Parathyroid adenoma (tissue), 2 donors: Measurements from ENCODE around the gene SLC26A1.

Experiments used
- H2AFZ ChIP-seq: fragments of 300-600 bp; sonication (generic); one replicate; pipeline ENCODE4 v1.7.0; 2017; ENCODE audit warnings: antibody characterized with exemption, mild to moderate bottlenecking
- H3K27ac ChIP-seq: fragments of 300-600 bp; sonication (generic); one replicate; pipeline ENCODE4 v1.7.0; 2017
- H3K27me3 ChIP-seq: fragments of 300-600 bp; sonication (generic); one replicate; pipeline ENCODE4 v1.7.0; 2017; ENCODE audit warnings: low read length; ENCODE audit not compliant: control insufficient read depth, insufficient read depth
- H3K36me3 ChIP-seq: fragments of 300-600 bp; sonication (generic); one replicate; pipeline ENCODE4 v1.7.0; 2017; ENCODE audit warnings: low read length; ENCODE audit not compliant: control insufficient read depth, insufficient read depth
- H3K4me1 ChIP-seq: fragments of 300-600 bp; sonication (generic); one replicate; pipeline ENCODE4 v1.7.0; 2017; ENCODE audit warnings: control low read depth
- H3K4me2 ChIP-seq: fragments of 300-600 bp; sonication (generic); one replicate; pipeline ENCODE4 v1.7.0; 2017; ENCODE audit warnings: low read length
- H3K4me3 ChIP-seq: fragments of 300-600 bp; sonication (generic); one replicate; pipeline ENCODE4 v1.7.0; 2017; ENCODE audit warnings: low read depth, low read length
- H3K79me2 ChIP-seq: fragments of 300-600 bp; sonication (generic); one replicate; pipeline ENCODE4 v1.7.0; 2017; ENCODE audit warnings: control low read depth
- H3K9ac ChIP-seq: fragments of 300-600 bp; sonication (generic); one replicate; pipeline ENCODE4 v1.7.0; 2017; ENCODE audit warnings: mild to moderate bottlenecking
- H3K9me3 ChIP-seq: fragments of 300-600 bp; sonication (generic); one replicate; pipeline ENCODE4 v1.7.0; 2017; ENCODE audit warnings: low read length; ENCODE audit not compliant: control insufficient read depth
- CTCF ChIP-seq: fragments of 300-600 bp; sonication (generic); IDR thresholded peaks from one replicate; pipeline ENCODE4 v1.7.0; 2017; ENCODE audit warnings: antibody characterized with exemption, mild to moderate bottlenecking
- donor health status: primary hyperparathyroidism.

SLC26A1 gene

GRCh38 chr4:1040344-1041146 lies 47.3 kb upstream of the SLC26A1 start:
- peaks cover 4% of the 10 kb centered on the region for H3K27me3 ChIP-seq
- no peaks in the 10 kb centered on the region for H3K4me1 ChIP-seq
- TF ChIP-seq CTCF: no peak
- H2AFZ ChIP-seq: no peak overlapping the region
- no peak overlapping the region for H3K4me3 ChIP-seq
- H3K9ac ChIP-seq: no peak overlapping the region
- H3K36me3 ChIP-seq: no peaks in the 10 kb centered on the region
- H3K79me2 ChIP-seq: no peaks in the 10 kb centered on the region
- H3K4me2 ChIP-seq: no peak overlapping the region
- no peak overlapping the region for H3K27ac ChIP-seq
- no peaks in the 10 kb centered on the region for H3K9me3 ChIP-seq

- Histone ChIP-seq H3K4me2 (no peak overlapping the region), H3K27me3 (no peaks in the 10 kb centered on the region), H3K4me1 (no peaks in the 10 kb centered on the region), H3K9me3 (no peaks in the 10 kb centered on the region), H2AFZ (no peak overlapping the region), H3K9ac (no peak overlapping the region), H3K4me3 (no peak overlapping the region), H3K27ac (no peak overlapping the region), H3K36me3 (no peaks in the 10 kb centered on the region), H3K79me2 (no peaks in the 10 kb centered on the region)
- no peak for TF ChIP-seq CTCF
Measured at GRCh38 chr4:1039493-1040343, 46.5 kb upstream of the SLC26A1 start.

GRCh38 chr4:1038948-1039492 lies 45.8 kb upstream of the SLC26A1 start:
- Histone ChIP-seq H3K9me3 (no peaks in the 10 kb centered on the region), H3K27ac (no peak overlapping the region), H2AFZ (no peak overlapping the region), H3K27me3 (no peaks in the 10 kb centered on the region), H3K9ac (no peak overlapping the region), H3K4me3 (no peak overlapping the region), H3K36me3 (no peaks in the 10 kb centered on the region), H3K79me2 (no peaks in the 10 kb centered on the region), H3K4me2 (no peak overlapping the region), H3K4me1 (no peaks in the 10 kb centered on the region)
- TF ChIP-seq CTCF: no peak

- H2AFZ ChIP-seq: no peak overlapping the region
- no peak overlapping the region for H3K27ac ChIP-seq
- H3K9me3 ChIP-seq: no peaks in the 10 kb centered on the region
- H3K36me3 ChIP-seq: no peaks in the 10 kb centered on the region
- H3K4me3 ChIP-seq: no peak overlapping the region
- H3K27me3 ChIP-seq: no peaks in the 10 kb centered on the region
- no peak for TF ChIP-seq CTCF
- no peak overlapping the region for H3K9ac ChIP-seq
- H3K4me2 ChIP-seq: no peak overlapping the region
- no peaks in the 10 kb centered on the region for H3K79me2 ChIP-seq
- no peaks in the 10 kb centered on the region for H3K4me1 ChIP-seq
Measured at GRCh38 chr4:1036976-1037810, 44.0 kb upstream of the SLC26A1 start.
